Left ventricle myocardium superior (tissue), 1 donor: Measurements from ENCODE around the gene CROT. TPM values are rescaled to one million over a fixed set of nuclear protein-coding genes. Genes with fewer than 3 reads are reported as not detected.
A peak's percentile ranks its signal among the peaks of the same experiment; 100 is the strongest.
"Not testable (repeated sequence)": the region's sequence is repeated elsewhere in the genome, so short reads cannot be mapped to it uniquely, and the experiment has no call there.

Experiments
- ATAC-seq: fragments of 200-7000 bp; cut with Tn5 transposase; one replicate; pipeline ENCODE4 v1.9.1; 2020; ENCODE audit warnings: mild to moderate bottlenecking, moderate library complexity
- DNase-seq: peaks from one replicate; pipeline ENCODE4 v3.0.0-alpha.2; 2020
- intact Hi-C: fragments of 100-400 bp; cut with micrococcal nuclease; formaldehyde crosslinking; loops from one replicate; pipeline ENCODE4 v1.11.0; 2022
- long read RNA-seq: library from polyadenylated mRNA; unstranded; transcript quantifications from one replicate; pipeline ENCODE4 v2.0.0, GENCODE V29; 2021
- total RNA-seq: library from RNA; stranded (reverse); fragmentation: NEBNext Ultra II Directional; extraction: Animal tissue kit (Norgen Biotek cat#: 25700); gene quantifications from one replicate; pipeline ENCODE4 v1.2.1, GENCODE V29; 2021
- donor health status: DM: no; HTN: yes; CAD: no; lungs with severe emphysema.

CROT gene
- 8.8 TPM for total RNA-seq
- long read RNA-seq, transcript CROT-201 (18 exons, 3,175 nt), result major isoform, 14 of 15 reads
- long read RNA-seq, partial matches to known transcripts, result 0 of 15 reads
- long read RNA-seq, other reads (novel, unspliced or antisense), result 0 of 15 reads

DNA sequence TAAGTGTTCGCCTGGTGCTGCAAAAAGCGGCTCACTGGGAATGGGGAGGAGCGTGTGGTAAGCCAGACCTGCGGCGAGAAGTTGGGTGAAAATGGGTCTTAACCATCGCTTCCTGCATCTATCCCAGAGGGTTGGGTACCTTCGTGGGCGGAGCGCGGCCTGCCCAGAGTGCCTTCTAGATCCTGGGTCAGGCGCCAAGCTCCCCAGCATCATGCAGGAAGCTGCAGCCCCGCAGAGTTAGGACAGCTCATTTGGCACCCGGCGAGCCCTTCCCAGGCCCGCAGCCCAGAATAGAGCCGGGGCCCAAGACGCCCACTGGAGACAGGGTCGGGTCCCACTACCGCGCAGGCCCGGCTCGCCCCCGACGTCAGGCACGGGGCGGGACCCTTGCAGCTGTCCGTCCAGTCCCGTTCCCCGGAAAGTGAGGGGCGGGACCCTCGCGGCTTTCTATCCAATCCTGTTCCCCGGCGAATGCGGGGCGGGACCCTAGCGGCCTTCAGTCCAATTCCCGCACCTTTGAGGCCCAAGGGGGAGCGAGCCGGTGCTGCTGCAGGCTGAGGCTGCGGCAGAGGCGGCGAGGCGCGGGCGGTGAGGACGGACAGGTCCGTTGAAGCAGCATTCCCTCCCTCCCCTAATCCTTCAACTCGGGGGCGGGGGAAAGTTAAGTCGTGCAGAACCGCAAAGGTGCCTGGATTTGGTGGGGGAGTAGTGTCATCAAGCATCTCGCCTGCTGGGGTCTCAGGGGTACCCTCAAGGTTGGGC is at the start of gene CROT:
CROT (plus strand) TSS at position 499 of the 762 bp plus-strand sequence. CDS start 3,405 bp downstream, outside the sequence.
- ATAC-seq (peak; percentile 100), DNase-seq (peak; percentile 98)
- intact Hi-C loops, result no loop called here

DNA sequence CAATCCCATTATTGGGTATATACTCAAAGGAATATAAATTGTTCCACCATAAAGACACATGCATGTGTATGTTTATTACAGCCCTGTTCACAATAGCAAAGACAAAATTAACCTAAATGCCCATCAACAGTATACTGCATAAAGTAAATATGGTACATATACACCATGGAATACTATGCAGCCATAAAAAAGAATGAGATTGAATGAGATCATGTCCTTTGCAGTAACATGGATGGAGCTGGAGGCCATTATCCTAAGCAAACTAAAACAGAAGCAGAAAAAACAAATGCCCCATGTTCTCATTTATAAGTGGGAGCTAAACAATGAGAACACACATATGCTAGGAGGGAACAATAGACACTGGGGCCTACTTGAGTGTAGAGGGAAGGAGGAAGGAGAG is 44.7 kb upstream of the CROT start:
- ATAC-seq (no peak), DNase-seq (no peak)
- intact Hi-C loops, result no loop called here

GRCh38 chr7:87310790-87311419 is 34.6 kb upstream of the CROT start:
- ATAC-seq (no peak), DNase-seq (no peak)
- intact Hi-C loops, result loop anchor here (5.0 kb wide), 1 partner anchor 106 kb away; no protein-coding TSS in a partner anchor

DNA sequence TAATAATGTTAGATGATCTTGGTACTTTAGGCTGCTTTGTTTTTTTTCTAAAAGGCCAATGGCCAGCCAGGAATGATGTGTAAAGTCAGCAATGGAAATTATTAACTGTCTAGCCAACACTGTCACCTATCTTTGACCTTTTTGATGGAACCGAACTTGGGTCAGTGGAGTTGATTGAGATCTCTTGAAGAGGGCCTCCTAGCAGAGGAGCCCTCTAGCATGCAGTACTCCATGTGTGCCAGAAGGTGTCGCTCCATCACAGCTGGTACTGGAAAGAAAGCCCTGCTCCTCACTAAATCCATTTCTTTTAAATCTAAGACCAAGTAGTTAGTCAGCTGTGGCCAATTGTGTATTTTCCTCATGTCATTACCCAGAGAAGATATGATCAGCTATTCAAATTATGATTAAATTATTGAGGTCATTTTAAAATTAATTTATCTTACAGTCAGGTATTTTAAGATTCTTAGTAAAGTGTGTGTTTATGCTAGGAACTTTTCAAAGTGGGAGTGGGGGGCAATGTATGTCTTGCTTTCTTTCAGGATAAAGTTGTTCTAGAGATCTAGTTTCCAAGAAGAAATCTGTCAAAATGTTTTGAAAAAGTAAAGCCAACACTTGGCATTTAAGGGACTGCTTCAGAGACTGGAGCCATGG is 33.1 kb upstream of the CROT start:
- DNase-seq (no peak), ATAC-seq (peak; percentile 51)
- intact Hi-C loops, result loop anchor here (5.0 kb wide), 1 partner anchor 105 kb away; no protein-coding TSS in a partner anchor

DNA sequence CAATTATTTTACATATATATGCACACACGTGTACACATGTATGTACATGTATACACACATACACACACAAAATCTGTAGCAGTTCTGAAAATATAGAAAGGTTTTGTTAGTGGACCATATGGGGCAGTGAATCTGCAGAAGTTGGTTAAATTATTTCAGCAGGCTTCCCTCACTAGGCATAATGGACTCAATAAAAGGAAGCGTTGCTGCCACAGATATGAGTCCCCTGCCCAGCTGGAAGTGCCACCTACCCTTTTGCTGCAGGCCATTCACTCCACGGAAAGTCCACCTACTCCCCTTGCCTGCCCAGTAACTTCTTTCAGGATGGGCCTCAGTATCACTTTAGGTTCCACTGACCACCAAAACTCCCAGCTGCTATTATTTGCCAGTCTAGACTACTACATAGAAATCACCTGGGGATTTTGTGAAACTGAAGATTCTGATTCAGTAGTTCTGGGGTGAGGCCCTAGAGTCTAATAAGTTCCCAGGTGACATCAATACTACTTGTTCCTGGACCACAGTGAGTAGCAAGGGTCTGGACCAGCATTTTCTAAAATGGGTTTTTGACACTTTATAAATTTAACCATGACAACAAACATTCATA is 29.3 kb upstream of the CROT start:
- DNase-seq (no peak), ATAC-seq (no peak)
- intact Hi-C loops, result no loop called here

- no peak for ATAC-seq
- no peak for DNase-seq
- intact Hi-C loops, result no loop called here
Observed at GRCh38 chr7:87316846-87317552, 28.5 kb upstream of the CROT start.

DNA sequence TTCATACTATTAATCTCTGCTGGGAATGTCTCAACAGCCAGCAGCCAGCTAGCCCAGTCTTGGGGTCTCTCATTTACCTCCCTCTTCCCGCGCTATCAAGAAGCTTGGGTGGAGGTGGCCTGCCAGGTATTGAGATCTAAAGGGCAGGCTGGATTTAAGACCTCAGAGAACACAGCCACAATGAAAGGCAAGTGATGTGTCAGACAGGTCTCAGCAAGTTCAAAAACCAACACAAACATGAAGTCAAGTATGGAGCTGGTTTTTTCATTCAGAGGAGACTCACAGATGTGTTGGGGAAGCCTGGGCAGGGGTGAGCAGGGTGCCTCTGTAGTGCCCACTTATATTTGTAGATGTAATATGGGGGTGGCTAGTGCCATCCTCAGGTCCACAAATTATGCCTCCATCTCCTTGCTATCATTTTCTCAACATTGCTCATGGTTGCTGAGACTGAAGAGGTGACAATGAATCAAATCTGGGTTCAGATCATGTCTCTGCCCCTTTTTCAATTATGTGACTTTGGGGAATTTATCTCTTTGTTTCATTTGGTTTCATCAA is 27.7 kb upstream of the CROT start:
- DNase-seq (no peak), ATAC-seq (no peak)
- intact Hi-C loops, result no loop called here

DNA sequence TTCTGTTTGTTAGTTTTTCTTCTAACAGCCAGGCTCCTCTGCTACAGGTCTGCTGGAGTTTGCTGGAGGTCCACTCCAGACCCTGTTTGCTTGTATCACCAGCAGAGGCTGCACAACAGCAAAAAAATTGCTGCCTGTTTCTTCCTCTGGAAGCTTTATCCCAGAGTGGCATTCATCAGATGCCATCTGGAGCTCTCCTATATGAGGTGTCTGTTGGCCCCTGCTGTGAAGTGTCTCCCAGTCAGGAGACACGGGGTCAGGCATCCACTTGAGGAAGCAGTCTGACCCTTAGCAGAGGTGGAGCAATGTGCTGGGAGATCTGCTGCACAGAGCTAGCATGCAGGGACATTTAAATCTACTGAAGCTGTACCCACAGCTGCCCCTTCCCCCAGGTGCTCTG is 26.7 kb upstream of the CROT start:
- DNase-seq (no peak), ATAC-seq (no peak)
- intact Hi-C loops, result no loop called here

DNA sequence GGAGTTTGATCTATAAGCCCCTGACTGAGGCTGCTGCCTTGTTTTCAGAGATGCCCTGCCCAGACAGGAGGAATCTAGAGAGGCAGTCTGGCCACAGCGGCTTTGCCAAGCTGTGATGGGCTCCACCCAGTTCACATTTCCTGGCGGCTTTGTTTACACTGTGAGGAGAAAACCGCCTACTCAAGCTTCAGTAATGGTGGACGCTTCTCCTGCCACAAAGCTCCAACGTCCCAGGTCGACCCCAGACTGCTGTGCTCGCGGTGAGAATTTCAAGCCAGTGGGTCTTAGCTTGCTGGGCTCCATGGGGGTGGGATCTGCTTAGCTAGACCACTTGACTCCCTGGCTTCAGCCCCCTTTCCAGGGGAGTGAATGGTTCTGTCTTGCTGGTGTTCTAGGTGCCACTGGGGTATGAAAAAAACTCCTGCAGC is 26.3 kb upstream of the CROT start:
- intact Hi-C loops, DNase-seq, ATAC-seq: not testable (repeated sequence)

- DNase-seq, result no peak
- intact Hi-C loops, result no loop called here
- ATAC-seq, result no peak
Observed at GRCh38 chr7:87322912-87323311, 22.6 kb upstream of the CROT start.

DNA sequence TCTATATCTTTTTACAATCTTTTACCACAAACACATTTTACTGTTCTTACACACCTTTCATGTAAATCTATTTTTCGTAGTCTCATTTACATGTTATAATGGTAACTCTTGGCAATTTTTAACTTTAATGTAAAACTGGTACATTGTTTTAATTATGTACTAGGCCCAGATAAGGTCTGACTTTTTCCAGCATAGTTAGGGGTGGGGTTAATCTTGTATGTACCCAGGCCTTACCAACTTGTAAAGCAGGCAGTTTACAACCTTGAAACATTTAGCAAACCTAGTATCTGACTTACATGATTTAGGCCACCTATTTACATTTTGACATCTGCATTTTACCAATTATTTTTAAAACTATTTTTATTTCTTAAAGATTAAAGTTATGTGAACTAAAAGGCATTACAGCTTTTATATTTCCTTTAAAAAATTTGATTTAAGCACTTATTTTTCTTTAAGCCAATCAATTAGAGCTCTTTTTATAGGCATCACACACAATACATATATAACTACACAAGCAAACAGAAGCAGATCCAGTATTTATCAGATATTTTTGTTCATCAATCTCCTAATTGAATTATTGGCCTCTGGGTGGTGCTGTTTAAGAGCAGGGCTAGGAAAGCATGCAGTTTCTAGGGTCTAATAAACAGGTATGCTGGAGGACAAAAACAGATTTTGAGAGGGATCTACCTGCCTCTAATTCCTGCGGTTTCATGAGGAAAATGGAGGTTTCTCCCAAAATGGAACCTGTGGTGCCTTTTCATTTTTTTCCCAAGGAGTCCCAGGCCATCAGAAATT is 19.7 kb upstream of the CROT start:
- intact Hi-C loops, result no loop called here
- ATAC-seq (no peak), DNase-seq (no peak)

- ATAC-seq, result no peak
- DNase-seq, result no peak
- intact Hi-C loops, result no loop called here
Observed at GRCh38 chr7:87328281-87328680, 17.2 kb upstream of the CROT start.

DNA sequence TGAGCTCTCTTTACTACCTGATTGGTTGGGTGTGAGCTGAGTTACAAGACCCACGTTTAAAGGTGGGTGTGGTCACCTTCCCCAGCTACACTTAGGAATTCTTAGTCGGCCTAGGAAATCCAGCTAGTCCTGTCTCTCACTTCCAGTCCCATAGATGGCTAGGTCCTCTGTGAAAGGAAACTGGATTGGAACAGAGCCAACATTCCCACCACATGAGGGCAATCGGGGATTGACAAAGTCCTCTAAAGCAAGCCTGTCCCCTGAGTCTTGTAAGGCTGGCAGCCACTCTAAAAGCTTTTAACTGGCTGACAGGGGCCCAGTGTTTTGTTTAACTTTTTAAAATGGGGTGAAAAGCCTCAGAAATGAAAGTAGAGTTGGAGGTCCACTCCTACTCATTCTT is 15.1 kb upstream of the CROT start:
- intact Hi-C loops, result no loop called here
- no peak for DNase-seq
- no peak for ATAC-seq

DNA sequence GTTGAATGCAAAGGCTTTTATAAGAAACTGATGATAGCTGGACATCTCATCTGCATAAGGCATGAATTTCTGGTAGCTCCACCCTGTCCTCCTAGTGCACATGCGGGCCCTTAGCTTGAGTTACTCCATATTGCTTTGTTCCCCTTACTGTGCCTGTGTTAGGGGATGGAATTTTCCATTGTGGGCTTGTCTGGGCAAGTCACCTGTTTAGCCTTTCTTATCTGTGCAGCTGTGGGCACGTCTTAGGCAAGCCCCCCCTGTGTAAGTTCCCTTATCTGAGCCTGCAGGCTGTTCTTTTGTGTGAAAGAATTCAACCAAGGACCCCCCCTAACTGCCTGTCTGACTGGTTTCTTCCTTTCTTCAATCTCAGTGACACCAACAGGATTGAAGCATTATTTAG is 14.5 kb upstream of the CROT start:
- intact Hi-C loops, result no loop called here
- ATAC-seq, result no peak
- no peak for DNase-seq

DNA sequence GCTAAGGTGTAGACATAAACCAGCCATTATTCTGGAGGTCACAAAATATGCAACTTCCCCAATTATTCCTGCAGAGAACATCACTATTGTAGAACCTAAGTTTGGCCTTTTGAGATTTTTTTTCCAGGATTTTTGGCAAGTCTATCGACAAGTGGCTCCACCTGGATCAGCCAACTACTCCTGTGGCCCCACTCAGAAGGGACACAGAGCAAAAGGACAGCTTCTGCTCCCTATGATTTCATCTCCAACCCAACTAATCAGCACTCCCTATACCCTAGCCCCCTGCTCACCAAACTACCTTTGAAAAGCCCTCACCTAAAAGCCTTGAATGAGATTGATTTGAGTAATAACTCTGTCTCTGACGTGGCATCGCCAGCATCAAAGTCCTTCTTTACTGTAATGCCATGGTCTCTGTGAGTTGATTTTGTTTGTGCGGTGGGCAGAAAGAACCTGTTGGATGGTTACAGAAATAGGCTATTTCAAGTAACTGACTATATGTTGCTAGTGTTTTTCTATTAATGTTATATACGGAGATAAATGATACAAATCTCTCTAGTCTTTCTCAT is 13.7 kb upstream of the CROT start:
- no peak for ATAC-seq

GRCh38 chr7:87332321-87332720 is 13.1 kb upstream of the CROT start:
- intact Hi-C loops, result no loop called here
- ATAC-seq (no peak), DNase-seq (no peak)

More for the DNA sequence above, 13.7 kb upstream of the CROT start:
- intact Hi-C loops, result no loop called here
- no peak for DNase-seq

DNA sequence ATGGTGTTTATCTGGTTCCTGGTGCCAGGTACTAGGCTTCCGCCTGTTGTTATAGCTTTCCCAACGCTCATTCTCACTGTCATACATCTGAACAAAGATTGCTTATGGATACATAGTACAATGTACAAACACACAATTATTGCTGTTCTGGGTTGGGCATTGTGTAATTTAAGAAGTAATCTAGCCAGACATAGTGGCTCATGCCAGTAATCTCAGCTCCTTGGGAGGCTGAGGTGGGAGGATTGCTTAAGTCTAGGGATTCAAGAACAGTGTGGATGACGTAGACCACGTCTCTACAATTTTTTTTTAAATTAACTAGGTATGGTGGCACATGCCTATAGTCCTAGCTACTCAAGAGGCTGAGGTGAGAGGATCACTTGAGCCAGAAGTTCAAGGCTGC is 9.3 kb upstream of the CROT start:
- ATAC-seq (no peak), DNase-seq (no peak)
- intact Hi-C loops, result no loop called here

DNA sequence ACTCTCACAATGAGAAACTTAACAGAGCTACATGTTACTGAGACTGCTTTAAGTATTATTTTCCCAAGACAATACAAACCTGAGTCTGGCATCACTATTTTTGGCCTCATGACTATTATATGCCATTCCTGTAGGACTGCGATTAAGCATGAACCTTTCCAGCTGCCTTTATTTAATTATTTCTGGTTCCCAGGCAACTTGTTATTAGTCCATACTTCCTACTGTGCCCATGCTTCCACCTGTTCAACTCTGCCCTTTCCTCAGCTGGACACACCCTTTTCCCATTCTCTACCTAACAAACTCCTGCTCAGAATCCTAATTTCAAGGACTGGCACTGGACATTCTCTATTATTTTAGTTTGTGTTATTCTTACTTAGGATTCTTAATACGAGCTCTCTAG is 8.1 kb upstream of the CROT start:
- intact Hi-C loops, result no loop called here
- no peak for DNase-seq
- ATAC-seq, result no peak
